CD4-positive, alpha-beta T cell treated with Interleukin-15 for 1 hour (primary cell): ENCODE data around the gene C12orf60.

Source experiments
- DNase-seq: peaks from one replicate; pipeline ENCODE4 v3.0.0-alpha.2; 2020

C12orf60 gene

GRCh38 chr12:14777271-14777670, 26.2 kb upstream of the C12orf60 start:
- DNase-seq, result no peak

GRCh38 chr12:14779834-14780233, 23.6 kb upstream of the C12orf60 start:
- no peak for DNase-seq

GRCh38 chr12:14780859-14781258, 22.6 kb upstream of the C12orf60 start:
- DNase-seq, result no peak

DNA sequence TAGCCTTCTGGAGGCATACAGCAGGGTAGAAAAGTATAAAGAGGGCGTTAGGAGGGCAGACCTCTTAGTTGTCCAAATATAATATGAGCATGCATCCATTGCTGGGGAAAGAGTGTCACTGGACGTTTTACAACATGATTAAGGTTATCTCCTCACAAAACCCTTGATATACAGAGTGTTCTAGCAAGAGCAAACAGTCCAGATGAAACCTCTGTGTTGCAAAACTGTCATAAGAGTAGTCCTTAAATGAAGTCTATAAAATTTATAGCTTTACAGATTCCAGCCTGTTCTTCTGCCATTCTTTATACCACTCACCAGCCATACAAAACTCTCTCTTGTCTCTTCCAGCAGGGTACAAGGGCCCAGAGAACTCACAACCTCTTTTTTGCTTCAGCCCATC, 21.9 kb upstream of the C12orf60 start:
- no peak for DNase-seq

- no peak for DNase-seq
These were observed 20.7 kb upstream of the C12orf60 start for GRCh38 chr12:14782756-14783155.

GRCh38 chr12:14784471-14784870, 19.0 kb upstream of the C12orf60 start:
- DNase-seq, result no peak

DNA sequence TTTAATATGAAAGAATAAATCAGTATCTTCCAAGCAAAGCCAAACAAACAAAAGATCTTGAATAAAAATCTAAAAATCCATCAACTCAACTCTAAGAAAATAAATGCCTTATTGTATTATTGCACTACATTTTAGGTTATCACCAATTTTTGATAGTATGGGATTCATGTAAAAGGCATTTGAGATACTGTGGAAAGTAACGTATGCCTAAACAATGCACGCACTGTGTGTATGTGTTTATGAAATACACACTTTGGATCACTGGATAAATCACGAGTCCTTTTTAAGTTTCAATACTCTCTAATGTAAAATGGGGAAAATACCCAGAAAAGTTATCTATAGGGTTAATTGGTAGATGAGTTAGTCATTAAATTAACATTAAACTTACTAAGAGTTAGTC, 17.9 kb upstream of the C12orf60 start:
- no peak for DNase-seq

GRCh38 chr12:14795028-14795448, 8.4 kb upstream of the C12orf60 start:
- DNase-seq, result no peak

- no peak for DNase-seq
These were observed 1.2 kb upstream of the C12orf60 start for GRCh38 chr12:14802247-14802646.

DNA sequence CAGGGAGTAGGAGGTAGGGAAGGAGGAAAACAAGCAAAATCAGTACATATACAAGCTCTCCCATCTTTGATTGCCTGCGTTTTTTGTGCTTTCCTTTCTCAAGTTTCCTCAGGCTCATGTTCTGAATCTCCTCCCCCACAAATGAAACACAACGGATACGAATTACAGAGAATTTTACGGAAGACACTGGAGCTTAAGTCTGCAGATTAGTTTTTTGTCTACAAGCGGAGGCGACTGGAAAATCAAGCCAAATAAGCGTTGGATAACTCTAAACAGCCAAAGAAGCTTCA, 804 bp upstream of the C12orf60 start:
- no peak for DNase-seq

GRCh38 chr12:14803830-14804160, 325 bp downstream of the C12orf60 start:
- DNase-seq, result no peak

DNA sequence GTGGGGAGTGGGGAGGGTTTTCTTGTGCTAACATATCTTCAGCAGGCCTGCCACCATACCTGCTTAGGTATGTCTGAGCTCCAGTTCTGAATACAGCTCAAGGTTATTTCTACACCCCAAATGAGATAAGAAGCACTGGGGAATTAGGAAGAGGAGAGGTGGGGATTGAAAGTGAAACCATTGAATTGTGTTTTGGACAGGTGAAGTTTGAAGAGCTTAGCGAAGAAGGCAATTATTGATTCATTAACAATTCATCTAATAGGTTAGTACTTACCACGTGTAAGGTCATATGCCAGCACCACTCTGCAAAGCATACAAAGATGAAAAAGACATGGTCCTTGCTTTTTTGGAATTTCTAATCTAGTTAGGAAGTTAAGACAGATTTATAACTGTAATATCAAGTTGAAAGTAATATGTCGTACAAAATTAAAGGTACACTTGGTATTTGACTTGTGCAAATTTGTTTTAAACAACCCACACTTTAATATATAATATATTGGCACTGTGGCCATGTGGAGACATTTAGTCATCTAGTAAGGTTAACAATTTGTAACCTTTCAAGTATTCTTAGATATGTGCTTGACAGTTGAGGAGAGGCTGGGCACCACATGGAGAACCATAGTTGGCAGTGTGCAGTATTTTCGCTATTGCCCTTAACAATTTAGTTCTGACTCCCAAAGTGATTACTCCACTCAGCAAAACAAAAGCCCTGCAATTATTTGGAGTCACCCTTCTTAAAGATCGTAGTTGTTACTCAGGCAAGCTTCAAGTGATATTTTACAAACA, 6.9 kb downstream of the C12orf60 start:
- DNase-seq, result no peak

- no peak for DNase-seq
These were observed 7.5 kb downstream of the C12orf60 start for GRCh38 chr12:14810953-14811483.

- no peak for DNase-seq
These were observed 8.0 kb downstream of the C12orf60 start for GRCh38 chr12:14811486-14811885.

- DNase-seq, result no peak
These were observed 10.5 kb downstream of the C12orf60 start, which contains the start of gene SMCO3 for GRCh38 chr12:14814014-14814413. Gene SMCO3, minus strand, starts transcription at chr12:14814182. Its CDS starts 7,502 bp downstream, at chr12:14806680.

GRCh38 chr12:14824012-14824634, 20.7 kb downstream of the C12orf60 start:
- DNase-seq, result no peak

DNA sequence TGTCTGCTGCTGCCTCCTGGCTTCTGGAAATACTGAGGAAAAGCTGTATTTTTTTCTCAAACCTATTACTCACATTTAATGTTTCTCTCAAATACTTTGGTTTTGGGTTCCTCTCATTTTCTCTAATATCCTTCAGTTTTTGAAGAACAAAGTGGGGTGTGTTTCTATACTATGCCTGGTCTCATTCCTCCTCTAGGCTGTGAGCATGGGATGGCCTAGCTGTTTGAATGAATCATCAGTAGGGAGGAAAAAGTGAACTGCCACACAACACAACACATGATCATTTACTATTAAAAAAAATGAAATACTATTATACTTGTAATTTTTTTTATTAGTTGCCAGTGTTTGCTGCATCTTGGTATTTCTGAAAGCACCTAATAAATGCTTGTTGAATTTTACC, 21.8 kb downstream of the C12orf60 start:
- no peak for DNase-seq

DNA sequence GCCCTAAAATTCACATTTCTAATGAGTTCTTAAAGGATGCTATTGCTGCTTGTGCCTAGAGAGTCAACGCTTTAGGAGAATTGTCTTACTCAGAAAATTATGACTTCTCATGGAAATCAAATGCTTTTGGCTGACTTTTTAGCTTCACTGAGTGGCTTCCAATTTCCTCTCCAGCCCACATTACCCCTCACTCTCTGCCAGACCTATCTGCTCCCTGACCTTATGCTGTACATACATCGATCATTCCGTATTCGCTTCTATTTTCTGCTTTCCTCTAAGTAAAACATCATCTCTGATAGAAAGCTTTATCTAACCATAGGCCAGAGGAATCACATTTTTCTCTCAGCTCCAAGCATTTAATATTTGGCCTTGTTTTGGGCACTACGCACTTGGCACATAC, 23.0 kb downstream of the C12orf60 start:
- DNase-seq, result no peak

- no peak for DNase-seq
These were observed 23.6 kb downstream of the C12orf60 start for GRCh38 chr12:14827043-14827442.

- no peak for DNase-seq
These were observed 25.4 kb downstream of the C12orf60 start for GRCh38 chr12:14828892-14829291.

- no peak for DNase-seq
These were observed 29.9 kb downstream of the C12orf60 start for GRCh38 chr12:14833336-14833735.

DNA sequence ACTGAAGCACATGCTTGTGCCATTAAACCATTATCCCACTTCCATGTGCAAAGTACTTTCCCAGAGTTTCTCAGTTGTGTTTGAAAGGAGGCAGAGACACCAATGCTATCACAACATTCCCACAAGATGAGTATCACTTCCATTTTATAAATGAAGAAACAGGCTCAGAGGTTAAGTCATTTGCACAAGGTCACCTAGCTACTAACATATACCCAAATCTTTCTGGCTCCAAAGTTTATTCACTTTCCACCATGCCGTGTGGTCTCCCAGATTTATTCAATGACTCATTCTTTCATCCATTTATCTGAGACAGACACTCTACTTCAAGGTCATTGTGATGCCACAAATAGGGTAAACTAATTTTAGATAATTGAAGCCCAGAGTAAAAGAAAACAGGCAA, 30.5 kb downstream of the C12orf60 start:
- DNase-seq, result no peak

DNA sequence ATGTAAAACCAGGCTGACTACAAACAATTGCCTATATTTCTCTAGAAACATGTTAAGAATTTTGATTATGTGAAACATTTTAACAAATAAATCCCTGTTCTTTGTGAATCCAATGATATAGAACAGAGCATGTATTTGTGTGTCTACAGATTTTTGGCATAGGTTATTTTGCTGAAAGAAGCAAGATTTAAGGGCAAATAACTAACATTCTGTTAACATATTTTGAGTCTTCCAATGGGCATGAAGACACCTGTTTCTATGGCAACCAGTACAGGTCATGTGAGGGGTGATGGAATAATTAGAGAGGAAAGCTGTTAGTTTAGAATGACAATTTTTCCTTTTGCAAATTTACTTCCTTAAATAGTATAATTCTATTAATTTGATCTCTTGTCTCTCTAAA, 31.0 kb downstream of the C12orf60 start:
- no peak for DNase-seq

GRCh38 chr12:14836336-14837210, 33.1 kb downstream of the C12orf60 start:
- no peak for DNase-seq
